ENCODE results near the gene CTNNA1.

The CTNNA1 gene

DNA sequence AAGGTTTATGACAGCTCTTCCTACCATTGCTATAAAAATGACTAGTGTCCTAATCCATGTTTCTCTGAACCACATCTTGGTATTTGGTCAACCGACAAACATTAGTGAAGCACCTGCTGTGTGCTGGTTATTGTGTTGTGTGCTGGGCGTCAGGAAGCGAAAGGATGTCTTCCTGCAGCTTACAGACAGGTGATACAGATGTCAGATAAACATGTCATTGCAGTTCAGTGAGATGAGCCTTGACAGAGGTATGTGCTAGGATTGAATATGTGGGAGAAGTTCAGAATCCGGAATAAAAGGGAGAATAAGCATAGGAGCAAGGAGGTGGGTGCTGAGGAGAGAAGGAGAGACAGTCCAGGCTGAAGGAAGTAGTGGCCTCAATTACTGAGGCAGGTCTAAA is 20.3 kb upstream of the CTNNA1 start:
- no peaks in the 10 kb centered on the region for H3K9me2 ChIP-seq (replicated peaks; ENCODE audit: low read depth, low read length)
- no peak overlapping the region for H3K4me3 ChIP-seq (ENCODE audit: low read length, poor library complexity, severe bottlenecking)
- H3K4me1 ChIP-seq (ENCODE audit: insufficient read depth, low read length, poor library complexity, severe bottlenecking) = no peaks in the 10 kb centered on the region
- no peaks in the 10 kb centered on the region for H3K9me3 ChIP-seq (ENCODE audit: insufficient read depth, low read depth, low read length)
- no peaks in the 10 kb centered on the region for H3F3A ChIP-seq (ENCODE audit: low read depth)
- no peak overlapping the region for H3K4me2 ChIP-seq (ENCODE audit: low read depth, low read length, poor library complexity, severe bottlenecking)
- H3K27me3 ChIP-seq (ENCODE audit: insufficient read depth, low read length, poor library complexity, severe bottlenecking) = no peaks in the 10 kb centered on the region
- H3K9ac ChIP-seq (ENCODE audit: low read depth, low read length, poor library complexity, severe bottlenecking) = no peak overlapping the region
- no peaks in the 10 kb centered on the region for H4K20me1 ChIP-seq (ENCODE audit: insufficient read depth, low read length, poor library complexity, severe bottlenecking)
- no peaks in the 10 kb centered on the region for H3K79me2 ChIP-seq (ENCODE audit: insufficient read depth, low read length)
- no peak overlapping the region for H2AFZ ChIP-seq (ENCODE audit: low read length)
- H3K36me3 ChIP-seq (ENCODE audit: insufficient read depth, low read length) = no peaks in the 10 kb centered on the region
- TF ChIP-seq EZH2phosphoT487 (IDR thresholded peaks at IDR 0.05; ENCODE audit: borderline replicate concordance) = no peak
- TF ChIP-seq, protein P1, sequence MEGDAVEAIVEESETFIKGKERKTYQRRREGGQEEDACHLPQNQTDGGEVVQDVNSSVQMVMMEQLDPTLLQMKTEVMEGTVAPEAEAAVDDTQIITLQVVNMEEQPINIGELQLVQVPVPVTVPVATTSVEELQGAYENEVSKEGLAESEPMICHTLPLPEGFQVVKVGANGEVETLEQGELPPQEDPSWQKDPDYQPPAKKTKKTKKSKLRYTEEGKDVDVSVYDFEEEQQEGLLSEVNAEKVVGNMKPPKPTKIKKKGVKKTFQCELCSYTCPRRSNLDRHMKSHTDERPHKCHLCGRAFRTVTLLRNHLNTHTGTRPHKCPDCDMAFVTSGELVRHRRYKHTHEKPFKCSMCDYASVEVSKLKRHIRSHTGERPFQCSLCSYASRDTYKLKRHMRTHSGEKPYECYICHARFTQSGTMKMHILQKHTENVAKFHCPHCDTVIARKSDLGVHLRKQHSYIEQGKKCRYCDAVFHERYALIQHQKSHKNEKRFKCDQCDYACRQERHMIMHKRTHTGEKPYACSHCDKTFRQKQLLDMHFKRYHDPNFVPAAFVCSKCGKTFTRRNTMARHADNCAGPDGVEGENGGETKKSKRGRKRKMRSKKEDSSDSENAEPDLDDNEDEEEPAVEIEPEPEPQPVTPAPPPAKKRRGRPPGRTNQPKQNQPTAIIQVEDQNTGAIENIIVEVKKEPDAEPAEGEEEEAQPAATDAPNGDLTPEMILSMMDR (conservative IDR thresholded peaks at IDR 0.05; ENCODE audit: low read length) = no peak

DNA sequence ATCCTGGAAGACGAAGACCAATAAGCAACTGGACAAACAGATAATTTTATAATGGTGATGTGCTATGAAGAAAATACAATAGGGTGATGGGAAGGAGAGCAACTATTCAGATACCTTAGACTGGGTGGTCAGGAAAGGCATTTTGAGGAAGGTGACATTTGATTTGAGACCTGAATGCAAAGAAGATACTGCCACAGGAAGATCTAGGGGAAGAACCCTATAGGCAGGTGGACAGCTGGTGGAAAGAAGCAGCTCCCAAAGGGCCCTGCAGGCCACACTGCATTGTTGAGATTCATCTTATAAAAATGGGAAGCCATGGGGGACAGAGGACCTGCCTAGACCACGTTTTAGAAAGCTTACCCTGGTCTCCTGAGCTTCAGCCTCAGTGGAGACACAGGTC is 19.7 kb upstream of the CTNNA1 start:
- no peak overlapping the region for H3K4me2 ChIP-seq (ENCODE audit: low read depth, low read length, poor library complexity, severe bottlenecking)

DNA sequence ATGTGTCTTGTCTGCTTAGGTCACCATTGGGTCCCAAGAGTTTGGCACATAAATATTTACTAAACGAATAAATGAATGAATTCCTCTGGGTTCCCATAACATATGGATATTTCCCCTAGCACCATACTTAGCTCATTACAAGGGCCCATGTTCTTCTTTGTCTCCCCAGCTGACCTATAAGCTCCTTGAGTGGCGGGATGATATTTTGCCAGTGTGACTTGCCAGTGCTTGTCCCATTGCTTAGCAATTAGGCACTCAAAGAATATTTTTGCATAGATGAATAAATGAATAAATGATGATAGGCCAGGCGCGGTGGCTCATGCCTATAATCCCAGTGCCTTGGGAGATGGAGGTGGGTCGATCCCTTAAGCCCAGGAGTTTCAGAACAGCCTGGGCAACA is 16.9 kb upstream of the CTNNA1 start:
- no peaks in the 10 kb centered on the region for H3F3A ChIP-seq (ENCODE audit: low read depth)
- no peak overlapping the region for H3K4me2 ChIP-seq (ENCODE audit: low read depth, low read length, poor library complexity, severe bottlenecking)
- H3K9me2 ChIP-seq (replicated peaks; ENCODE audit: low read depth, low read length) = no peaks in the 10 kb centered on the region
- no peaks in the 10 kb centered on the region for H3K4me1 ChIP-seq (ENCODE audit: insufficient read depth, low read length, poor library complexity, severe bottlenecking)
- H2AFZ ChIP-seq (ENCODE audit: low read length) = no peak overlapping the region
- no peaks in the 10 kb centered on the region for H3K79me2 ChIP-seq (ENCODE audit: insufficient read depth, low read length)
- H3K27me3 ChIP-seq (ENCODE audit: insufficient read depth, low read length, poor library complexity, severe bottlenecking) = no peaks in the 10 kb centered on the region
- no peak for TF ChIP-seq EZH2phosphoT487 (IDR thresholded peaks at IDR 0.05; ENCODE audit: borderline replicate concordance)
- TF ChIP-seq, protein P1 (conservative IDR thresholded peaks at IDR 0.05; ENCODE audit: low read length) = no peak
- no peak overlapping the region for H3K9ac ChIP-seq (ENCODE audit: low read depth, low read length, poor library complexity, severe bottlenecking)
- H3K9me3 ChIP-seq (ENCODE audit: insufficient read depth, low read depth, low read length) = no peaks in the 10 kb centered on the region
- H3K36me3 ChIP-seq (ENCODE audit: insufficient read depth, low read length) = no peaks in the 10 kb centered on the region
- no peaks in the 10 kb centered on the region for H4K20me1 ChIP-seq (ENCODE audit: insufficient read depth, low read length, poor library complexity, severe bottlenecking)
- H3K4me3 ChIP-seq (ENCODE audit: low read length, poor library complexity, severe bottlenecking) = no peak overlapping the region

More for the DNA sequence above, 19.7 kb upstream of the CTNNA1 start:
- no peaks in the 10 kb centered on the region for H3K27me3 ChIP-seq (ENCODE audit: insufficient read depth, low read length, poor library complexity, severe bottlenecking)
- no peaks in the 10 kb centered on the region for H4K20me1 ChIP-seq (ENCODE audit: insufficient read depth, low read length, poor library complexity, severe bottlenecking)
- H3K9ac ChIP-seq (ENCODE audit: low read depth, low read length, poor library complexity, severe bottlenecking) = no peak overlapping the region
- no peaks in the 10 kb centered on the region for H3K9me3 ChIP-seq (ENCODE audit: insufficient read depth, low read depth, low read length)
- no peaks in the 10 kb centered on the region for H3F3A ChIP-seq (ENCODE audit: low read depth)
- no peak overlapping the region for H2AFZ ChIP-seq (ENCODE audit: low read length)
- H3K4me1 ChIP-seq (ENCODE audit: insufficient read depth, low read length, poor library complexity, severe bottlenecking) = no peaks in the 10 kb centered on the region
- no peaks in the 10 kb centered on the region for H3K79me2 ChIP-seq (ENCODE audit: insufficient read depth, low read length)
- TF ChIP-seq, protein P1 (conservative IDR thresholded peaks at IDR 0.05; ENCODE audit: low read length) = no peak
- no peak for TF ChIP-seq EZH2phosphoT487 (IDR thresholded peaks at IDR 0.05; ENCODE audit: borderline replicate concordance)
- no peaks in the 10 kb centered on the region for H3K36me3 ChIP-seq (ENCODE audit: insufficient read depth, low read length)
- H3K4me3 ChIP-seq (ENCODE audit: low read length, poor library complexity, severe bottlenecking) = no peak overlapping the region
- no peaks in the 10 kb centered on the region for H3K9me2 ChIP-seq (replicated peaks; ENCODE audit: low read depth, low read length)
